ENCODE data around the gene CLRN1.

GRCh38 chr3:151003768-151004134 is 31.2 kb upstream of the CLRN1 start:
- TF ChIP-seq POLR2AphosphoS5 (IDR thresholded peaks at IDR 0.05; ENCODE audit: low read depth, low read length) (no peak), POLR2A (IDR thresholded peaks at IDR 0.05; ENCODE audit: low read depth, low read length) (no peak)

Data from GM12892 (cell line).